HG03095 (cell line): ENCODE results near the gene RPL41.
"Not testable (repeated sequence)": the region's sequence is repeated elsewhere in the genome, so short reads cannot be mapped to it uniquely, and the experiment has no call there.

ENCODE experiments used
- ATAC-seq: cut with Tn5 transposase; IDR thresholded peaks from one replicate; pipeline ENCODE4 v1.9.1; 2021; ENCODE audit warnings: moderate library complexity; ENCODE audit not compliant: unreplicated experiment

Gene RPL41

GRCh38 chr12:56102683-56103065 is 13.8 kb upstream of the RPL41 start:
- ATAC-seq, result no peak

GRCh38 chr12:56103066-56103711 is 13.2 kb upstream of the RPL41 start:
- ATAC-seq, result no peak

- ATAC-seq, result no peak
Observed at GRCh38 chr12:56103823-56104108, 12.7 kb upstream of the RPL41 start.

- ATAC-seq, result peak; percentile 91
Observed at GRCh38 chr12:56104109-56104814, 12.2 kb upstream of the RPL41 start, which contains the start of gene PA2G4. Gene PA2G4 (plus strand): TSS chr12:56104559. CDS start chr12:56104738, 179 bp downstream.

- ATAC-seq, result peak; percentile 10
Observed at GRCh38 chr12:56104815-56105608, 11.4 kb upstream of the RPL41 start.

GRCh38 chr12:56105609-56105902 is 10.9 kb upstream of the RPL41 start:
- no peak for ATAC-seq

- no peak for ATAC-seq
Observed at GRCh38 chr12:56107242-56107641, 9.2 kb upstream of the RPL41 start.

GRCh38 chr12:56110571-56110970 is 5.9 kb upstream of the RPL41 start:
- ATAC-seq, result no peak

- no peak for ATAC-seq
Observed at GRCh38 chr12:56114084-56114483, 2.3 kb upstream of the RPL41 start.

- ATAC-seq, result no peak
Observed at GRCh38 chr12:56115329-56115728, 1.1 kb upstream of the RPL41 start.

GRCh38 chr12:56117082-56117706 is 761 bp downstream of the RPL41 start:
- ATAC-seq, result not testable (repeated sequence)

GRCh38 chr12:56117778-56118687 is 1.6 kb downstream of the RPL41 start, which contains the start of gene ZC3H10:
Gene ZC3H10 (plus strand): TSS chr12:56118266. CDS start chr12:56120563, 2,297 bp downstream.
- ATAC-seq, result peak; percentile 68

GRCh38 chr12:56118688-56119357 is 2.4 kb downstream of the RPL41 start:
- ATAC-seq, result no peak

GRCh38 chr12:56119361-56119796 is 2.9 kb downstream of the RPL41 start:
- ATAC-seq, result no peak

GRCh38 chr12:56120158-56120846 is 3.9 kb downstream of the RPL41 start:
- no peak for ATAC-seq

- no peak for ATAC-seq
Observed at GRCh38 chr12:56121204-56121870, 4.9 kb downstream of the RPL41 start.

- ATAC-seq, result no peak
Observed at GRCh38 chr12:56122637-56123036, 6.2 kb downstream of the RPL41 start.

- ATAC-seq, result no peak
Observed at GRCh38 chr12:56124133-56124532, 7.7 kb downstream of the RPL41 start.

GRCh38 chr12:56126732-56127239 is 10.4 kb downstream of the RPL41 start:
- no peak for ATAC-seq
